Upper lobe of left lung (tissue), 6 donors: ENCODE measurements around the gene PTGR1. TPM values are rescaled to one million over a fixed set of nuclear protein-coding genes. Genes with fewer than 3 reads are reported as not detected.
A peak's percentile ranks its signal among the peaks of the same experiment; 100 is the strongest.

Experiments used
- ATAC-seq, 2 donors: fragments of 200-7000 bp; cut with Tn5 transposase; one replicate each; pipeline ENCODE4 v1.9.1; 2022; ENCODE audit warnings: mild to moderate bottlenecking in 2 of 2, moderate library complexity in 2 of 2; ENCODE audit not compliant: low FRiP score in 2 of 2
- DNase-seq, 2 donors: peaks; one replicate each; pipeline ENCODE4 v3.0.0-alpha.2; 2019 to 2020
- H3K27ac ChIP-seq, 4 donors: fragments of 200-600 bp; sonication (generic); one replicate each; pipeline ENCODE4 v1.5.1; 2016 to 2019
- H3K27me3 ChIP-seq, 4 donors: fragments of 200-600 bp; sonication (generic); one replicate each; pipeline ENCODE4 v1.5.1; 2017 to 2019
- H3K36me3 ChIP-seq, 4 donors: fragments of 200-600 bp; sonication (generic); one replicate each; pipeline ENCODE4 v1.5.1; 2016 to 2019
- H3K4me1 ChIP-seq, 4 donors: fragments of 200-600 bp; sonication (generic); one replicate each; pipeline ENCODE4 v1.5.1; 2018 to 2019
- H3K4me3 ChIP-seq, 4 donors: fragments of 200-600 bp; sonication (generic); one replicate each; pipeline ENCODE4 v1.5.1; 2017 to 2019; ENCODE audit warnings: mild to moderate bottlenecking in 2 of 4, moderate library complexity in 1 of 4
- H3K9me3 ChIP-seq, 4 donors: fragments of 200-600 bp; sonication (generic); one replicate each; pipeline ENCODE4 v1.5.1; 2018 to 2019
- EP300 ChIP-seq, 4 donors: sonication (generic); formaldehyde crosslinking; IDR thresholded peaks; one replicate each; pipeline ENCODE4 v1.5.1; 2017; ENCODE audit warnings: antibody characterized with exemption in 4 of 4, control low read depth in 2 of 4
- POLR2A ChIP-seq, 4 donors: fragments of 450-650 bp; IDR thresholded peaks; one replicate each; pipeline ENCODE4 v1.5.1; 2016 to 2017; ENCODE audit warnings: antibody characterized with exemption in 4 of 4, mild to moderate bottlenecking in 2 of 4
- POLR2AphosphoS5 ChIP-seq, 2 donors: sonication (generic); formaldehyde crosslinking; IDR thresholded peaks; one replicate each; pipeline ENCODE4 v1.5.1; 2017; ENCODE audit warnings: antibody characterized with exemption in 2 of 2
- WGBS, 2 donors: methylation state at CpG; one replicate each; pipeline ENCODE4 v1.1.5; 2017 to 2018; 5-methylcytosine and 5-hydroxymethylcytosine counted together
- total RNA-seq, 6 donors: library from RNA; depleted of rRNA in 4 of 6; stranded (reverse); fragments of >200 nt in 4 of 6; gene quantifications; one replicate each; pipeline versions ENCODE4 v1.1.0 to v1.2.1, GENCODE V29; 2016 to 2021
- TF ChIP-seq, protein P1 (sequence below), 6 experiments: fragments of 450-650 bp in 4 of 6; fragments of 200-600 bp in 2 of 6; sonication (generic) in 2 of 6; IDR thresholded peaks; one replicate each; pipeline ENCODE4 v1.5.1; 2016 to 2019; ENCODE audit warnings: antibody characterized with exemption in 6 of 6
- donor health status: DM: no; HTN: no; CAD: no; lungs with moderate emphysema.
- donor health status: DM: no; HTN: yes; CAD: no; lungs with severe emphysema.

Gene PTGR1
- total RNA-seq, 6 donors from 2014 or later: 26.9 to 66.7 (median 35.9) TPM

DNA sequence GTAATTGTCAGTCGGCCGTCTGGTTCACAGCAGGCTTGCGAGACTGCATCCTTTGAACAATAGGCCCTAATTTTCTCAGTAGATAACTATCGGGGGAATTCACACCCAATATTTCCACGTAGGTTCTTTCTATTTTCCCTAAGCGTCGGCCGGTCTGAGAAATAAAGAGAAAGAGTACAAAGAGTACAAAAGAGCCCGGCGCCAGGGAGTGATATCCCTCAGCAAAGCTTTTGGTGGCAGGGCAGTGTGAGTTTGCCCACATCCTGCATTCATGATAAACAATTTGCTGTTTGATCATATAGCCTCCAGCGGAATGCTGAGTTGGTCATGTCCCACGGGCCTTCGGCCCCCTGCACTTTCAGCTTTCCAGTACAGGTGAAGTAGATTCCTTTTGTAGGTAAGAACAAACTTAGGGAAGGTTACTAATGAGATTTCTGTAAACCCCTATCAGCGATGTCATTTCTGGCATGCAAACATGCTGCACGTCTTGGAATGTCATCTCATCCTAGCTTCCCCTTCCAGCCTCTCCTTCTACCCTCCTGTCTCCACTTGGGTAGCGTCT lies 4.7 kb upstream of the PTGR1 start:
- no peak overlapping the region for H3K4me3 ChIP-seq
- no peak overlapping the region for H3K27ac ChIP-seq

DNA sequence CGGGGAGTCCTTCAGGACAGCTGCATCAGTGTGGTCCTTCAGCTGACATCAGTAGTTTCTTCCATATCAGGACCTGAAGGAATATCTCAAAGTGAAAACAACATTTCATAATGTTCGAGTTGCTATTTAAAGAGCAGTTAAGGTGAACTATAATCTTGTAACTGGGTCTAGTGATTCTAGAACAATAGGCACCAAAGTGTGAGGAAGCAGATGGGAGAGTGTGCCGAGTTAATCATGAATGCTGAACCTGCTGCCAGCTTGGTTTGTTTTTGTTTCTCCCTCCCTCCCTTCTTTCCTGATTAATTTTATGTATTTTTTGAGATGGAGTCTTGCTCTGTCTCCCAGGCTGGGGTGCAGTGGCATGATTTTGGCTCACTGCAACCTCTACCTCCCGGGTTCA lies 3.6 kb upstream of the PTGR1 start:
- Histone ChIP-seq H3K27ac (no peak overlapping the region), H3K9me3 (no peaks in the 10 kb centered on the region), H3K27me3 (no peaks in the 10 kb centered on the region), H3K4me3 (no peak overlapping the region), H3K36me3 (no peaks in the 10 kb centered on the region), H3K4me1 (peaks cover 3 to 11% (median 6%) of the 10 kb centered on the region in 4 donors)
- TF ChIP-seq POLR2A (IDR thresholded peaks at IDR 0.05) (no peak), EP300 (IDR thresholded peaks at IDR 0.05) (no peak), POLR2AphosphoS5 (IDR thresholded peaks at IDR 0.05) (no peak)
- TF ChIP-seq, protein P1, sequence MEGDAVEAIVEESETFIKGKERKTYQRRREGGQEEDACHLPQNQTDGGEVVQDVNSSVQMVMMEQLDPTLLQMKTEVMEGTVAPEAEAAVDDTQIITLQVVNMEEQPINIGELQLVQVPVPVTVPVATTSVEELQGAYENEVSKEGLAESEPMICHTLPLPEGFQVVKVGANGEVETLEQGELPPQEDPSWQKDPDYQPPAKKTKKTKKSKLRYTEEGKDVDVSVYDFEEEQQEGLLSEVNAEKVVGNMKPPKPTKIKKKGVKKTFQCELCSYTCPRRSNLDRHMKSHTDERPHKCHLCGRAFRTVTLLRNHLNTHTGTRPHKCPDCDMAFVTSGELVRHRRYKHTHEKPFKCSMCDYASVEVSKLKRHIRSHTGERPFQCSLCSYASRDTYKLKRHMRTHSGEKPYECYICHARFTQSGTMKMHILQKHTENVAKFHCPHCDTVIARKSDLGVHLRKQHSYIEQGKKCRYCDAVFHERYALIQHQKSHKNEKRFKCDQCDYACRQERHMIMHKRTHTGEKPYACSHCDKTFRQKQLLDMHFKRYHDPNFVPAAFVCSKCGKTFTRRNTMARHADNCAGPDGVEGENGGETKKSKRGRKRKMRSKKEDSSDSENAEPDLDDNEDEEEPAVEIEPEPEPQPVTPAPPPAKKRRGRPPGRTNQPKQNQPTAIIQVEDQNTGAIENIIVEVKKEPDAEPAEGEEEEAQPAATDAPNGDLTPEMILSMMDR (IDR thresholded peaks at IDR 0.05): no peak
- DNase-seq (no peak), ATAC-seq (no peak)
- 72 to 80% methylated on average over 4 of the region's 4 CpGs for WGBS, 2 donors

More for the DNA sequence above, 4.7 kb upstream of the PTGR1 start:
- ATAC-seq (no peak), DNase-seq (no peak)
- H3K36me3 ChIP-seq: no peaks in the 10 kb centered on the region
- TF ChIP-seq, protein P1 (IDR thresholded peaks at IDR 0.05): no peak
- no peak for TF ChIP-seq POLR2AphosphoS5 (IDR thresholded peaks at IDR 0.05)
- H3K27me3 ChIP-seq: no peaks in the 10 kb centered on the region
- H3K9me3 ChIP-seq: no peaks in the 10 kb centered on the region
- WGBS, 2 donors: 85 to 87% methylated on average over 14 to 16 of the region's 16 CpGs
- peaks cover 3 to 7% (median 6%) of the 10 kb centered on the region in 4 donors for H3K4me1 ChIP-seq

DNA sequence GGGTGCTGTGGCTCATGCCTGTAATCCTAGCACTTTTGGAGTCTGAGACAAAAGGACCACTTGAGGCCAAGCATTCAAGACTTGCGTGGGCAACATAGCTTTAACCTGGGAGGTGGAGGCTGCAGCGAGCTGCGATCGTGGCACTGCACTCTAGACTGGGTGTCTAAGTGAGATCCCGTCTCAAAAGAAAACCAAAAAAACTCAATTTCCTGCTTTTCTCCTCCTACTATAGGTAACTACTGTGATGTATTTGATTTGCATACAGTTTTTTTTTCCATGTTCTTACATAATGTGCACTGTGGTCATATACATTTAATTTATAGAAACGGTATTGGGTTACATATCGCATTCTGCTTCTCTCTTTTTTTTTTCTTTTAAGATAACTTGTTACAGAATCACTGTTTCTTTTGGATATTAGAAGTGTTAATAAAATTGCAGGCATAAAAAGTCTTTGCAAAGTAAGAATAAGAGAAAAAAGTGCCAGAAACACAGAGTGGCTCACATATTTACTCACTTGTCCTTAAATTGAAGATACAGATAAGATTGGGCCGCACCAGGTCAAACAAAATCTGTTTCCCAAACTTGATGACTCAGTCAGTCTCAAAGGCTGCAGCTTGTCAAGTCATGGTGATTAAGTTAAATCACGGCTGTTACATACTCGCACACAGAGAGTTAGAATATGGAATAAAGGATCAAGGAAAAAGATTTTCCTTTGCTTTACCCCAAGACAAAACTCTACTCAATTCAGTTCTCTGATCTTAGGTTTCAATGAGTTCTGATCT lies 2.0 kb upstream of the PTGR1 start:
- DNase-seq (no peak), ATAC-seq (no peak)
- Histone ChIP-seq H3K27ac (no peak overlapping the region), H3K9me3 (no peaks in the 10 kb centered on the region), H3K36me3 (peaks cover 0 to 3% (median 0%) of the 10 kb centered on the region in 4 donors), H3K4me1 (peaks cover 5 to 11% (median 6%) of the 10 kb centered on the region in 4 donors), H3K27me3 (no peaks in the 10 kb centered on the region), H3K4me3 (no peak overlapping the region)
- 73 to 77% methylated on average over 10 of the region's 10 CpGs for whole genome bisulfite sequencing, 2 donors
- TF ChIP-seq, protein P1 (IDR thresholded peaks at IDR 0.05): no peak
- TF ChIP-seq EP300 (IDR thresholded peaks at IDR 0.05) (no peak), POLR2A (IDR thresholded peaks at IDR 0.05) (no peak), POLR2AphosphoS5 (IDR thresholded peaks at IDR 0.05) (no peak)

DNA sequence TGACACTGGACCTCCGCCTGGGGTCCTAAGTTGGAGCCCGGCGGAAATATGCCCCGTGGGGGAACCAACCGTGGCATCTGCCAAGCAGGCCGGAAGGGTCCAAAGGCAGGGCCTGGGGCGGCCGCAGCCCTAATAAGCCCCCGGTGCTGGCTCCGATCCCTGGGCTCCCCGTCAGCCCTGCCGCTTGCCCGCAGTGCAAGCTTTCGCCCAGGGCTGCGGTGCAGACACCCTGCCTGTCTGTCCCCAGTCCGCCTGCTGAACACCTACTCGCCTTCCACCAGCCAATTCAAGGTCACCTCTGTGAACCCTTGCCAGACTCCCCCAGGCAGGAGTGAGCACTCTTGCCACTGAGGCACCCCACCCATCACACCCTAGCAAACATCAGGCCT lies 502 bp upstream of the PTGR1 start:
- Histone ChIP-seq H3K9me3 (no peaks in the 10 kb centered on the region), H3K27me3 (no peaks in the 10 kb centered on the region), H3K4me3 (peak overlapping the region; percentile 54 to 83 (median 72)), H3K36me3 (peaks cover 0 to 16% (median 7%) of the 10 kb centered on the region in 4 donors), H3K4me1 (peaks cover 5 to 11% (median 6%) of the 10 kb centered on the region in 4 donors), H3K27ac (peak overlapping the region; percentile 85 to 93 (median 88))
- DNase-seq (no peak), ATAC-seq (peak; percentile 1 to 28)
- 48% methylated on average over 15 of the region's 17 CpGs; no CpG with 5 or more reads in 1 of the 2 donors for WGBS, 2 donors
- TF ChIP-seq EP300 (IDR thresholded peaks at IDR 0.05) (no peak), POLR2A (IDR thresholded peaks at IDR 0.05) (no peak), POLR2AphosphoS5 (IDR thresholded peaks at IDR 0.05) (no peak)
- TF ChIP-seq, protein P1 (IDR thresholded peaks at IDR 0.05): no peak
